ENCODE measurements around the gene VASP.

GRCh38 chr19:45575216-45575615 lies 67.9 kb downstream of the VASP start:
- TF ChIP-seq ZBTB49 (CRISPR knock-in tag; IDR thresholded peaks at IDR 0.05; ENCODE audit: borderline replicate concordance) (no peak), RBAK (CRISPR knock-in tag; IDR thresholded peaks at IDR 0.05) (no peak), YEATS4 (CRISPR knock-in tag; IDR thresholded peaks at IDR 0.05; ENCODE audit: borderline replicate concordance) (no peak), AGO2 (optimal IDR thresholded peaks at IDR 0.05; ENCODE audit: low read depth, low read length) (no peak), SUZ12 (IDR thresholded peaks at IDR 0.05; ENCODE audit: low read depth, low read length) (no peak), JUN (CRISPR knock-in tag; IDR thresholded peaks at IDR 0.05) (no peak), NCOA1 (CRISPR knock-in tag; IDR thresholded peaks at IDR 0.05) (no peak)
